Measurements from ENCODE around the gene PCSK5.

The PCSK5 gene

DNA sequence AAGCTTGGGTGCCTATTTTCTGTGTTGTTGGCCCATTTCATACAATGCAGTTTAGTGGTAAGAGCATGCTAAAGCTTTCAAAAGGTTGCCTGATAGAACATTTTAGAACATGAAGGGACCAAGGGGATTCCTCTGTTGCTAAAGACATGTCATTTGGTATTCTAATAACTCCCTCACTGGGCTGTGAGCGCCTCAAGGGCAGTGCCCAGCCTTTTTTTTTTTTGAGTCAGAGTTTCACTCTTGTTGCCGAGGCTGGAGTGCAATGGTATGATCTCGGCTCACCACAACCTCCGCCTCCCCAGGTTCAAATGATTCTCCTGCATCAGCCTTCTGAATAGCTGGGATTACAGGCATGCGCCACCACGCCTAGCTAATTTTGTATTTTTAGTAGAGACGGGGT is 77.1 kb downstream of the PCSK5 start:
- no peak for DNase-seq

DNA sequence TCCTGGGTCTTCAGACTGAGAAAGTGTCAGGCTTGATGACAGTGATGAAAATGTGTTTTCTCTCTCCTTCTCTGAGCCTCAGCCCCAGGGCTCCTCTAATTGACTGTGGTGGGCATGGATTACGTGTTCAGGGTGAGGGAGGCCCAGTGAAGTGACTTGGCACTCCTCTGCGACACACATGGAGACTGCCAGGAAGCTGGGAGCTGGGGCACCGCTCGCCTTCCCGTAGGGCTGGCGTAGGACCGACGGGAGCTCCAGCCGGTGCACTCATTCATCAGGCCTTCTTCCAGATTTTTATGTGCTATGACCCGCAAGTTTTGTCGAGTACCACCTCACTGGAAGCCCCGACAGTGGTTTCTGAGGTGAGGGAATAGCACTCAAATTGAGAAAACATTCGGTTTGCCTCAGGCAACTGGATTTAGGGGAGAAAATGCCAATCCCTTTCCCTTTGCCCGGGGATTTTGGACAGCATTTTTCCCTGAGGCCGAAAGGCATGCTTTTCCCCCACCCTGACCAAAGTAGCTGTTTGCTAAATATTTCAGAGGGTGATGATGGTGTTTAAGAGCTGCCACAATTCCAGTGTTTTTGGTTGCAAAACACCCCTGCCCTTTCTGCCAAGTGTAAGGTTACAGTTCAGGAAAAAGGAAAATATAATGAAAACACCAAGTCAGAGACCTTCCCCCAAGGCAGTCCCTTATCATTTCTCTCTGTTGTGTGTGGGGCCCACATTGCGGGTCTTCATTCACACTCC is 83.7 kb downstream of the PCSK5 start:
- DNase-seq = no peak

- no peak for DNase-seq
Measured at GRCh38 chr9:75975071-75975470, 84.6 kb downstream of the PCSK5 start.

GRCh38 chr9:75976549-75976948 is 86.1 kb downstream of the PCSK5 start:
- no peak for DNase-seq

DNA sequence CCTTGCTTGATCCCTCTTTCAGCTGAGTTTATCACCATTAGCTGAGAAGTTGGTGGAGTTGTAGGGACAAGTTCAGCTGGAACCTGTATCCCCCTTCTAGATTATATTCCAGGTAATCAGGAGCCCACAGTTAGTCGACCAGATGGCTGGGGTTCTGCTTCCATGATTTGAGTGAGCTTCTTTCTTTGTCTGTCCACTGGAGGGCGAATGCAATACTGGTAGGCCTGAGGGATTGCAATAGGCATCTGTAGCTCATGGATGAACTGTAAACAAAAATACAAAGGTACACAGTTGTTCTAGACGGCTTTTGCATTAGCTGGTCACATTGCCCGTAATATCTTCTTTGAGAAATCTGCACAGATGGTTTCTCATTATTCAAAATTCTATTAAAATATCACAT is 88.9 kb downstream of the PCSK5 start:
- DNase-seq = peak; percentile 10

GRCh38 chr9:75983319-75984045 is 93.0 kb downstream of the PCSK5 start:
- no peak for DNase-seq

- DNase-seq = no peak
Measured at GRCh38 chr9:75985515-75985914, 95.0 kb downstream of the PCSK5 start.

DNA sequence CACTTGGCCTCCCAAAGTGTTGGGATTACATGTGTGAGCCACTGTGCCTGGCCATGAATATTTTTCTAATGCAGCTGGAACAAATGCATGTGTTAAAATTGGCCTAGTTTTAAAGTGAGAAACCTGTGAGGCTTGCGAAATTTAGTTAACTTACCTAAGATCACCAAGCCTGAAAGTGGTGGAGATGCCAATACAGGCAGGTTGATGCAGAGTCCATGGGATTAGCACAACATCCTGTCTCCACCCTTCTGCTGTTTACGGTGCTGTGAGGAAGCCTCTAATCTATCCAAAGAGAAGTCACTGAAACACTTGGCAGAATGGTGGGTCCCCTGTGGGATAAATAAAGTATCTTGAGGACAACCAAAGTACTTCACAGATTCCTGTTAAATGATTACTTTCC is 98.2 kb downstream of the PCSK5 start:
- DNase-seq = no peak

GRCh38 chr9:75990156-75990555 is 99.7 kb downstream of the PCSK5 start:
- DNase-seq = no peak

- DNase-seq = no peak
Measured at GRCh38 chr9:75990576-75991304, 100.3 kb downstream of the PCSK5 start.

GRCh38 chr9:75992482-75993206 is 102.2 kb downstream of the PCSK5 start:
- DNase-seq = no peak

GRCh38 chr9:75993434-75993833 is 103.0 kb downstream of the PCSK5 start:
- no peak for DNase-seq

- DNase-seq = no peak
Measured at GRCh38 chr9:75995066-75995465, 104.6 kb downstream of the PCSK5 start.

- no peak for DNase-seq
Measured at GRCh38 chr9:75996726-75997125, 106.3 kb downstream of the PCSK5 start.

DNA sequence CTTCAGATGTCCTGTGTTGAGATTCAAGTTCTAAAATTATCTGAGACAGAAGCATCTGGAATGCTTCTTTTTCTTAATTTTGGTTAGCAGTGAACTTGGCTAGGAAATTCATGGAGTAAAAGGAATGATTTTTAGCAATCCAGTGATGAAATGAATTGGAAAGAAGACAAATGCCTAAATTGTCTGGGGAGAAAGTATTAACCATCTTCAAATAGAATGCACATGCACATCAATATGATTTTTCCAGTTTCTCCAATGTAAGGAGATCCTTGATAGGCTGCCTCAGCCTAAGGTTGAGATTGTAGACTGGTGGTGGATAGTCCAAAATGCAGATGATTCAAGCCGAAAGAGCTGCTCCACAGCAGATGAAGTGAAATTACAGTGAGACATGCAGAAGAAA is 106.7 kb downstream of the PCSK5 start:
- DNase-seq = no peak

GRCh38 chr9:75998096-75998780 is 107.8 kb downstream of the PCSK5 start:
- DNase-seq = no peak

DNA sequence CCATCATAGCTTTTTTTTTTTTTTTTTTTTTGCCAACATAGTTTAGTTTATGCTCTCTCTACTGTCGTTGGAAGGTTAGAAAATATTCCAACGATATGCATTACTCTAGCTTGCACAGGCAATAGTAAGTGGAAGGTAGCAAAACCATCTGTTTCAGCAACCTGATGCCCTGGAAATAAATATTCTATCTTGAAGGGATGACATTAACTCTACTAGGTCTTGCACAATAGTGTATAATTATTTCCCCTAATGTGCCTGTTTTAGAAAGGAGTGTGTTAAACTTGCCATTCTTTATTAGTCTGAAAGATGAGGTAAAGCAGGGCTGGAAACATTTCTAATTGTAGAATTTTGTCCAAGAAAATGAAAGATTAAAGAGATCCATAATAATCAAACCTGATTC is 111.0 kb downstream of the PCSK5 start:
- no peak for DNase-seq

DNA sequence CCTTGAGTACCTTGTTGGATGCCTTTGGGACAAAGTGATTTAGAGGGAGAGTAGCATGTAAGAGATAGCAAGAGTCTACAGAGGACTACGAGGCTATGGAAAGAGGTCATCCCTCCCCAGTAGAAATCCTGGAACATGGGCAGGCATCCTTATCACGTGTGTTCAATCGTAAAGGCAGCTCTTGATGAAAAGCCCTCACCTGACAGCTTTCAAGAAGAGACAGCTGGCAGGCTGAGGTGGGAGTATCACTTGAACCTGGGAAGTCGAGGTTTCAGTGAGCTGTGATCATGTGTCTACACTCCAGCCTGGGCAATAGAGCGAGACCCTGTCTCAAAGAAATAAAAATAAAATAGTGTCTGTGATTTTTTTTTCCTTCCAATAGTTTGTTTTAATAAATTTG is 112.6 kb downstream of the PCSK5 start:
- no peak for DNase-seq

- DNase-seq = no peak
Measured at GRCh38 chr9:76004526-76004925, 114.1 kb downstream of the PCSK5 start.

GRCh38 chr9:76007935-76008334 is 117.5 kb downstream of the PCSK5 start:
- no peak for DNase-seq

DNA sequence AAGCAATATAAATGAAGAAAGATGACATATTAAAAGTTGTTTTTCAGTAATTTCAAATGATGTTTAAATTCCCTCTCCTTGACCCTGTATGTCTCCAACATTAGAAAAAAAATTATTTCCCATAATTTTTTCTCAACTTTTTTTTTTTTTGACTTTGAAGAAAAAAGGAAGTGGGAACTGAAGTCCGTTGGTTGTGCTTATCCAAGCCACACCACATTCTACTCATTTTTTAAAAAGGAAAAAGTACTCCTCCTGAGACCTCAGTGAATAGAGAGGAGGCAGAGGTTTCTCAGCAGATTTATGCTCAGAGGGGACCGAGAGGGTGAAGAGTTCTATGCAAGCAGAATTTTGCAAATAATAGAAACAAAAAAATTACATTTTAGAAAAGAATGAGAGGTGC is 123.3 kb downstream of the PCSK5 start:
- no peak for DNase-seq

DNA sequence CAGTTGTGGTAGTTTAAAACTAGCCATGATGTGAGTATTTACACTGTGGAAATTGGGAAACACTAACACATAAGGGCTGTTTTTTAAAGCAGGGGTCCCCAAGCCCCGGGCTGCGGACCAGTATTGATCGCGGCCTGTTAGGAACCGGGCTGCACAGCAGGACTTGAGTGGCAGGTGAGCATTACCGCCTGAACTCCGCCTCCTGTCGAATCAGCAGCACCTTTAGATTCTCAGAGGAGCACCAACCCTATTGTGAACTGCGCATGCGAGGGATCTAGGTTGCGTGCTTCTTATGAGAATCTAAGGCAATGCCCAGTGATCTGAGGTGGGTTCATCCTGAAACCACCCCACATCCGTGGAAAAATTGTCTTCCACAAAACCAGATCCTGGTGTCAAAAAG is 127.8 kb downstream of the PCSK5 start:
- DNase-seq = no peak

DNA sequence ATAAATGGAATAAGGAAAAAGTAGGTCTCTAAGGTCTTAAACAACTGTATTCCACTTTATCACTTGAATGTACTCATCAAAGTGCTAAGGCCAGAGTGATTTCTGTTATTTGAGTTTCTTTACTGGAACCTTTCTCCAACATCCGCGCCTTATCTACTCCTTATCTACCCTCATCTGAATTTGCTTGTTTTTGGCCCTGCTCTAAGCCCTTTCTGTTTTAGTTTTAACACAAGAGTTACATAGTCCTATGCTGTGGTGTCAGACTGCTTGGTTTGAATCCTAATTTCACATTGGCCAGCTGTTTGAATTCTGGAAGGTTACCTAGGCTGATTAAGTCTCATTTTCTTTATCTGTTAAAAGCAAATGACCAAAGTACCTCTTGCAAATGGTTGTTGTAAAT is 128.3 kb downstream of the PCSK5 start:
- no peak for DNase-seq
